ENCODE measurements around the gene SPG7.

DNA sequence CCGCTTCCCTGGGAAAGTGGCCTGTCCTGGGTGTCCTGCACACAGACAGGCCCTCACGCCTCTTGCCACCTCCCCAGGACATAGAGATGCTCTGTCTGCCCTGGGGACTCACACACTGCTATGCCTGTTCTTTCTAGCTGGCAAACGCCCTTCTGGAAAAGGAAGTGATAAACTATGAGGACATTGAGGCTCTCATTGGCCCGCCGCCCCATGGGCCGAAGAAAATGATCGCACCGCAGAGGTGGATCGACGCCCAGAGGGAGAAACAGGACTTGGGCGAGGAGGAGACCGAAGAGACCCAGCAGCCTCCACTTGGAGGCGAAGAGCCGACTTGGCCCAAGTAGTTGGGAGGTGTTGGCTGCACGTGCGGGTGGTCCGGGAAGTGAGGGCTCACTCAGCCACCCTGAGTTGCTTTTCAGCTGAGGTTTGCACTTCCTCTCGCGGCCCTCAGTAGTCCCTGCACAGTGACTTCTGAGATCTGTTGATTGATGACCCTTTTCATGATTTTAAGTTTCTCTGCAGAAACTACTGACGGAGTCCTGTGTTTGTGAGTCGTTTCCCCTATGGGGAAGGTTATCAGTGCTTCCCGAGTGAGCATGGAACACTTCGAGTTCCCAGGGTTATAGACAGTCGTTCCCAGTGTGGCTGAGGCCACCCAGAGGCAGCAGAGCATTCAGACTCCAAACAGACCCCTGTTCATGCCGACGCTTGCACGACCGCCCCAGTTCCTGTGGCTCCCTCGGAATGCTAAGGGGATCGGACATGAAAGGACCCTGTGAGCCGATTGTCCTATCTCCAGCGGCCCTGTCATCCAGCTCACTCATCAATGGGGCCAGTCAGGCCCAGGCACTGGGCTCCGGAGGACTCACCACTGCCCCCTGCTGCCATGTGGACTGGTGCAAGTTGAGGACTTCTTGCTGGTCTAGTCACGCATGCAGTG is 48.8 kb downstream of the SPG7 start:
- TF ChIP-seq, protein P1, sequence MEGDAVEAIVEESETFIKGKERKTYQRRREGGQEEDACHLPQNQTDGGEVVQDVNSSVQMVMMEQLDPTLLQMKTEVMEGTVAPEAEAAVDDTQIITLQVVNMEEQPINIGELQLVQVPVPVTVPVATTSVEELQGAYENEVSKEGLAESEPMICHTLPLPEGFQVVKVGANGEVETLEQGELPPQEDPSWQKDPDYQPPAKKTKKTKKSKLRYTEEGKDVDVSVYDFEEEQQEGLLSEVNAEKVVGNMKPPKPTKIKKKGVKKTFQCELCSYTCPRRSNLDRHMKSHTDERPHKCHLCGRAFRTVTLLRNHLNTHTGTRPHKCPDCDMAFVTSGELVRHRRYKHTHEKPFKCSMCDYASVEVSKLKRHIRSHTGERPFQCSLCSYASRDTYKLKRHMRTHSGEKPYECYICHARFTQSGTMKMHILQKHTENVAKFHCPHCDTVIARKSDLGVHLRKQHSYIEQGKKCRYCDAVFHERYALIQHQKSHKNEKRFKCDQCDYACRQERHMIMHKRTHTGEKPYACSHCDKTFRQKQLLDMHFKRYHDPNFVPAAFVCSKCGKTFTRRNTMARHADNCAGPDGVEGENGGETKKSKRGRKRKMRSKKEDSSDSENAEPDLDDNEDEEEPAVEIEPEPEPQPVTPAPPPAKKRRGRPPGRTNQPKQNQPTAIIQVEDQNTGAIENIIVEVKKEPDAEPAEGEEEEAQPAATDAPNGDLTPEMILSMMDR (IDR thresholded peaks at IDR 0.05; ENCODE audit: low read length) = peak; percentile 96
- no peak for TF ChIP-seq EZH2 (IDR thresholded peaks at IDR 0.05; ENCODE audit: borderline replicate concordance, low read length)
